ENCODE results near the gene CRTAC1.

The CRTAC1 gene

GRCh38 chr10:98030093-98030821 lies at the start of gene CRTAC1:
Gene CRTAC1, minus strand, starts transcription at chr10:98030621. Its CDS starts 149 bp downstream, at chr10:98030472.
- Histone ChIP-seq H3K9ac (ENCODE audit: low read depth, low read length) (no peak within 1 kb of the TSS), H3K4me1 (ENCODE audit: control insufficient read depth, insufficient read depth, low read length) (peaks cover 2% of the 10 kb centered on the region; the same call in 1 of the 2 replicates), H3K27ac (ENCODE audit: low read depth, low read length) (no peak within 1 kb of the TSS), H3K36me3 (ENCODE audit: control insufficient read depth, insufficient read depth, low read length) (no peaks in the 10 kb centered on the region), H3K9me3 (ENCODE audit: control insufficient read depth, insufficient read depth, low read length) (no peaks in the 10 kb centered on the region), H3K4me3 (ENCODE audit: low read depth, low read length) (peak within 1 kb of the TSS; percentile 70), H3K27me3 (ENCODE audit: control insufficient read depth, insufficient read depth, low read length) (peaks cover 80% of the 10 kb centered on the region)

- no peaks in the 10 kb centered on the region for H3K9me3 ChIP-seq (ENCODE audit: control insufficient read depth, insufficient read depth, low read length)
- no peak overlapping the region for H3K9ac ChIP-seq (ENCODE audit: low read depth, low read length)
Observed at GRCh38 chr10:98078774-98079173, 48.4 kb upstream of the CRTAC1 start.

GRCh38 chr10:98077223-98077622 lies 46.8 kb upstream of the CRTAC1 start:
- Histone ChIP-seq H3K27ac (ENCODE audit: low read depth, low read length) (no peak overlapping the region), H3K36me3 (ENCODE audit: control insufficient read depth, insufficient read depth, low read length) (no peaks in the 10 kb centered on the region), H3K4me1 (ENCODE audit: control insufficient read depth, insufficient read depth, low read length) (no peaks in the 10 kb centered on the region), H3K4me3 (ENCODE audit: low read depth, low read length) (no peak overlapping the region), H3K9me3 (ENCODE audit: control insufficient read depth, insufficient read depth, low read length) (no peaks in the 10 kb centered on the region), H3K27me3 (ENCODE audit: control insufficient read depth, insufficient read depth, low read length) (no peaks in the 10 kb centered on the region), H3K9ac (ENCODE audit: low read depth, low read length) (no peak overlapping the region)

More at GRCh38 chr10:98078774-98079173, 48.4 kb upstream of the CRTAC1 start:
- no peak overlapping the region for H3K4me3 ChIP-seq (ENCODE audit: low read depth, low read length)
- no peak overlapping the region for H3K27ac ChIP-seq (ENCODE audit: low read depth, low read length)
- no peaks in the 10 kb centered on the region for H3K4me1 ChIP-seq (ENCODE audit: control insufficient read depth, insufficient read depth, low read length)
- no peaks in the 10 kb centered on the region for H3K27me3 ChIP-seq (ENCODE audit: control insufficient read depth, insufficient read depth, low read length)
- no peaks in the 10 kb centered on the region for H3K36me3 ChIP-seq (ENCODE audit: control insufficient read depth, insufficient read depth, low read length)

GRCh38 chr10:98076086-98076485 lies 45.7 kb upstream of the CRTAC1 start:
- Histone ChIP-seq H3K27me3 (ENCODE audit: control insufficient read depth, insufficient read depth, low read length) (no peaks in the 10 kb centered on the region), H3K4me1 (ENCODE audit: control insufficient read depth, insufficient read depth, low read length) (no peaks in the 10 kb centered on the region)

GRCh38 chr10:98074315-98074911 lies 44.0 kb upstream of the CRTAC1 start:
- Histone ChIP-seq H3K27me3 (ENCODE audit: control insufficient read depth, insufficient read depth, low read length) (no peaks in the 10 kb centered on the region), H3K36me3 (ENCODE audit: control insufficient read depth, insufficient read depth, low read length) (no peaks in the 10 kb centered on the region), H3K4me3 (ENCODE audit: low read depth, low read length) (no peak overlapping the region), H3K9ac (ENCODE audit: low read depth, low read length) (no peak overlapping the region), H3K9me3 (ENCODE audit: control insufficient read depth, insufficient read depth, low read length) (no peaks in the 10 kb centered on the region), H3K4me1 (ENCODE audit: control insufficient read depth, insufficient read depth, low read length) (no peaks in the 10 kb centered on the region), H3K27ac (ENCODE audit: low read depth, low read length) (no peak overlapping the region)

More at GRCh38 chr10:98076086-98076485, 45.7 kb upstream of the CRTAC1 start:
- H3K4me3 ChIP-seq (ENCODE audit: low read depth, low read length), result no peak overlapping the region
- H3K27ac ChIP-seq (ENCODE audit: low read depth, low read length), result no peak overlapping the region
- H3K36me3 ChIP-seq (ENCODE audit: control insufficient read depth, insufficient read depth, low read length), result no peaks in the 10 kb centered on the region
- no peaks in the 10 kb centered on the region for H3K9me3 ChIP-seq (ENCODE audit: control insufficient read depth, insufficient read depth, low read length)
- no peak overlapping the region for H3K9ac ChIP-seq (ENCODE audit: low read depth, low read length)

- Histone ChIP-seq H3K9me3 (ENCODE audit: control insufficient read depth, insufficient read depth, low read length) (no peaks in the 10 kb centered on the region), H3K4me1 (ENCODE audit: control insufficient read depth, insufficient read depth, low read length) (peaks cover 6% of the 10 kb centered on the region; the same call in 1 of the 2 replicates), H3K4me3 (ENCODE audit: low read depth, low read length) (no peak overlapping the region), H3K27ac (ENCODE audit: low read depth, low read length) (no peak overlapping the region), H3K9ac (ENCODE audit: low read depth, low read length) (no peak overlapping the region), H3K36me3 (ENCODE audit: control insufficient read depth, insufficient read depth, low read length) (no peaks in the 10 kb centered on the region), H3K27me3 (ENCODE audit: control insufficient read depth, insufficient read depth, low read length) (no peaks in the 10 kb centered on the region)
Observed at GRCh38 chr10:98067165-98067564, 36.7 kb upstream of the CRTAC1 start.

- H3K9ac ChIP-seq (ENCODE audit: low read depth, low read length), result no peak overlapping the region
- no peaks in the 10 kb centered on the region; the same call in 1 of the 2 replicates for H3K27me3 ChIP-seq (ENCODE audit: control insufficient read depth, insufficient read depth, low read length)
Observed at GRCh38 chr10:98063740-98064027, 33.3 kb upstream of the CRTAC1 start.

GRCh38 chr10:98062424-98062823 lies 32.0 kb upstream of the CRTAC1 start:
- Histone ChIP-seq H3K9ac (ENCODE audit: low read depth, low read length) (no peak overlapping the region), H3K36me3 (ENCODE audit: control insufficient read depth, insufficient read depth, low read length) (no peaks in the 10 kb centered on the region), H3K27ac (ENCODE audit: low read depth, low read length) (no peak overlapping the region), H3K4me3 (ENCODE audit: low read depth, low read length) (no peak overlapping the region), H3K27me3 (ENCODE audit: control insufficient read depth, insufficient read depth, low read length) (no peaks in the 10 kb centered on the region; the same call in 1 of the 2 replicates), H3K4me1 (ENCODE audit: control insufficient read depth, insufficient read depth, low read length) (peaks cover 9% of the 10 kb centered on the region; the same call in 1 of the 2 replicates), H3K9me3 (ENCODE audit: control insufficient read depth, insufficient read depth, low read length) (no peaks in the 10 kb centered on the region)

More at GRCh38 chr10:98063740-98064027, 33.3 kb upstream of the CRTAC1 start:
- H3K36me3 ChIP-seq (ENCODE audit: control insufficient read depth, insufficient read depth, low read length), result no peaks in the 10 kb centered on the region
- no peaks in the 10 kb centered on the region for H3K9me3 ChIP-seq (ENCODE audit: control insufficient read depth, insufficient read depth, low read length)
- peaks cover 9% of the 10 kb centered on the region; the same call in 1 of the 2 replicates for H3K4me1 ChIP-seq (ENCODE audit: control insufficient read depth, insufficient read depth, low read length)
- H3K27ac ChIP-seq (ENCODE audit: low read depth, low read length), result no peak overlapping the region
- H3K4me3 ChIP-seq (ENCODE audit: low read depth, low read length), result no peak overlapping the region

- no peaks in the 10 kb centered on the region; the same call in 1 of the 2 replicates for H3K27me3 ChIP-seq (ENCODE audit: control insufficient read depth, insufficient read depth, low read length)
- H3K4me3 ChIP-seq (ENCODE audit: low read depth, low read length), result no peak overlapping the region
- H3K36me3 ChIP-seq (ENCODE audit: control insufficient read depth, insufficient read depth, low read length), result no peaks in the 10 kb centered on the region
- H3K9me3 ChIP-seq (ENCODE audit: control insufficient read depth, insufficient read depth, low read length), result no peaks in the 10 kb centered on the region
- no peak overlapping the region for H3K27ac ChIP-seq (ENCODE audit: low read depth, low read length)
- no peak overlapping the region for H3K9ac ChIP-seq (ENCODE audit: low read depth, low read length)
- peaks cover 9% of the 10 kb centered on the region; the same call in 1 of the 2 replicates for H3K4me1 ChIP-seq (ENCODE audit: control insufficient read depth, insufficient read depth, low read length)
Observed at GRCh38 chr10:98060079-98060478, 29.7 kb upstream of the CRTAC1 start.

- Histone ChIP-seq H3K27me3 (ENCODE audit: control insufficient read depth, insufficient read depth, low read length) (no peaks in the 10 kb centered on the region; the same call in 1 of the 2 replicates), H3K9me3 (ENCODE audit: control insufficient read depth, insufficient read depth, low read length) (no peaks in the 10 kb centered on the region), H3K27ac (ENCODE audit: low read depth, low read length) (no peak overlapping the region), H3K4me1 (ENCODE audit: control insufficient read depth, insufficient read depth, low read length) (peaks cover 9% of the 10 kb centered on the region; the same call in 1 of the 2 replicates), H3K9ac (ENCODE audit: low read depth, low read length) (no peak overlapping the region), H3K36me3 (ENCODE audit: control insufficient read depth, insufficient read depth, low read length) (no peaks in the 10 kb centered on the region), H3K4me3 (ENCODE audit: low read depth, low read length) (no peak overlapping the region)
Observed at GRCh38 chr10:98058295-98058694, 27.9 kb upstream of the CRTAC1 start.

GRCh38 chr10:98055841-98056516 lies 25.6 kb upstream of the CRTAC1 start:
- Histone ChIP-seq H3K9ac (ENCODE audit: low read depth, low read length) (no peak overlapping the region), H3K4me1 (ENCODE audit: control insufficient read depth, insufficient read depth, low read length) (no peaks in the 10 kb centered on the region), H3K27me3 (ENCODE audit: control insufficient read depth, insufficient read depth, low read length) (no peaks in the 10 kb centered on the region; the same call in 1 of the 2 replicates), H3K36me3 (ENCODE audit: control insufficient read depth, insufficient read depth, low read length) (no peaks in the 10 kb centered on the region), H3K27ac (ENCODE audit: low read depth, low read length) (no peak overlapping the region), H3K4me3 (ENCODE audit: low read depth, low read length) (no peak overlapping the region), H3K9me3 (ENCODE audit: control insufficient read depth, insufficient read depth, low read length) (no peaks in the 10 kb centered on the region)
